ENCODE data around the gene SPEN. TPM values are rescaled to one million over a fixed set of nuclear protein-coding genes. Genes with fewer than 3 reads are reported as not detected.
A peak's percentile ranks its signal among the peaks of the same experiment; 100 is the strongest.

The SPEN gene
- polyA plus RNA-seq, 1 donor (not counting 4 experiments of a cell fraction or from before 2014, with no cell fraction given) = 8.9 TPM

DNA sequence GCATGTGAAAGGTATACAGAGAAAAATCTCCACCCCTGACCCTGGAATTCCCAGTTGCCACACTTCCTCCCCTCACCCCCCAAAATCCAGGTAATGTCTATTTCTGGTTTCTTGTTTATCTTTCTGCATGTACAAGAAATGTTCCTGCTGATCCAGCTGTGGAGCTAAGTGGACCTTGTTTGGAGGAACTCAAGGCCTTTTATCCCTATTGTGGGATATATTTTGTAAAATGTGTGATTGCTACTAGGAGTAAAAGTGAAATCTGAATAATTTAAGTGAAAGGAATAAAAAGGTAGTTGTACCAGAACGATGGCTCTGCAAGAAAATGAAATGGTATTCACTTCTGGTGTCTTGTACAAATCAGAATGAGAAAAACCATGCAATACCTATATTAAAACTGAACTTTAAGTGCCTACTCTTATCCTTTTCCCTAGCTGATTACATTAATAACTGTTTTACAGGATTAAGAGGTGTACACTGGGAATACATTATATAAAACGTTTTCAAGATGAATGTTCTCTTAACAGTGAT, 3.0 kb downstream of the SPEN start:
- FAIRE-seq (no peak), DNase-seq (ENCODE audit: low read depth, low spot score) (no peak)
- Histone ChIP-seq H2AFZ (ENCODE audit: control insufficient read depth, low read length) (no peak overlapping the region), H4K20me1 (ENCODE audit: control insufficient read depth, extremely low read depth, insufficient read depth, low read length) (no peaks in the 10 kb centered on the region), H3K4me3 (ENCODE audit: control insufficient read depth in 2 of 3, extremely low read depth in 1 of 3, insufficient read depth in 2 of 3, low read depth in 1 of 3, low read length in 3 of 3) (peak overlapping the region; percentile 62 to 93 (median 77)), H3K79me2 (ENCODE audit: control insufficient read depth, insufficient read depth, low read length) (peaks cover 83% of the 10 kb centered on the region), H3K4me2 (ENCODE audit: control insufficient read depth, extremely low read depth, insufficient read depth, low read depth, low read length) (peak overlapping the region; percentile 99), H3K27me3 (ENCODE audit: control insufficient read depth, extremely low read depth, insufficient read depth, low read length) (no peaks in the 10 kb centered on the region), H3K9me1 (ENCODE audit: control insufficient read depth, extremely low read depth, insufficient read depth, low read length) (no peaks in the 10 kb centered on the region), H3K9me3 (ENCODE audit: control insufficient read depth, low read depth, low read length) (no peaks in the 10 kb centered on the region), H3K36me3 (ENCODE audit: control insufficient read depth in 2 of 2, extremely low read depth in 1 of 2, insufficient read depth in 2 of 2, low read length in 2 of 2) (no peaks in the 10 kb centered on the region), H3K9ac (ENCODE audit: control insufficient read depth, extremely low read depth, insufficient read depth, low read length) (peak overlapping the region; percentile 99), H3K27ac (ENCODE audit: control insufficient read depth, insufficient read depth, low read length) (peak overlapping the region; percentile 95), H3K4me1 (ENCODE audit: control insufficient read depth, extremely low read depth, insufficient read depth, low read length) (peaks cover 26% of the 10 kb centered on the region)
- no peak for TF ChIP-seq EZH2 (IDR thresholded peaks at IDR 0.05; ENCODE audit: low read length)
- TF ChIP-seq, protein P1, sequence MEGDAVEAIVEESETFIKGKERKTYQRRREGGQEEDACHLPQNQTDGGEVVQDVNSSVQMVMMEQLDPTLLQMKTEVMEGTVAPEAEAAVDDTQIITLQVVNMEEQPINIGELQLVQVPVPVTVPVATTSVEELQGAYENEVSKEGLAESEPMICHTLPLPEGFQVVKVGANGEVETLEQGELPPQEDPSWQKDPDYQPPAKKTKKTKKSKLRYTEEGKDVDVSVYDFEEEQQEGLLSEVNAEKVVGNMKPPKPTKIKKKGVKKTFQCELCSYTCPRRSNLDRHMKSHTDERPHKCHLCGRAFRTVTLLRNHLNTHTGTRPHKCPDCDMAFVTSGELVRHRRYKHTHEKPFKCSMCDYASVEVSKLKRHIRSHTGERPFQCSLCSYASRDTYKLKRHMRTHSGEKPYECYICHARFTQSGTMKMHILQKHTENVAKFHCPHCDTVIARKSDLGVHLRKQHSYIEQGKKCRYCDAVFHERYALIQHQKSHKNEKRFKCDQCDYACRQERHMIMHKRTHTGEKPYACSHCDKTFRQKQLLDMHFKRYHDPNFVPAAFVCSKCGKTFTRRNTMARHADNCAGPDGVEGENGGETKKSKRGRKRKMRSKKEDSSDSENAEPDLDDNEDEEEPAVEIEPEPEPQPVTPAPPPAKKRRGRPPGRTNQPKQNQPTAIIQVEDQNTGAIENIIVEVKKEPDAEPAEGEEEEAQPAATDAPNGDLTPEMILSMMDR (optimal IDR thresholded peaks at IDR 0.05 in 1 of 3, IDR thresholded peaks at IDR 0.05 in 1 of 3, conservative IDR thresholded peaks at IDR 0.05 in 1 of 3; ENCODE audit: extremely low read depth in 1 of 3, insufficient read depth in 2 of 3, low read length in 3 of 3) = no peak
- dilution Hi-C loops (cut with MboI; ENCODE audit: extremely low pct_ligation_motif_present, low sequenced_read_pairs) = no loop called here

DNA sequence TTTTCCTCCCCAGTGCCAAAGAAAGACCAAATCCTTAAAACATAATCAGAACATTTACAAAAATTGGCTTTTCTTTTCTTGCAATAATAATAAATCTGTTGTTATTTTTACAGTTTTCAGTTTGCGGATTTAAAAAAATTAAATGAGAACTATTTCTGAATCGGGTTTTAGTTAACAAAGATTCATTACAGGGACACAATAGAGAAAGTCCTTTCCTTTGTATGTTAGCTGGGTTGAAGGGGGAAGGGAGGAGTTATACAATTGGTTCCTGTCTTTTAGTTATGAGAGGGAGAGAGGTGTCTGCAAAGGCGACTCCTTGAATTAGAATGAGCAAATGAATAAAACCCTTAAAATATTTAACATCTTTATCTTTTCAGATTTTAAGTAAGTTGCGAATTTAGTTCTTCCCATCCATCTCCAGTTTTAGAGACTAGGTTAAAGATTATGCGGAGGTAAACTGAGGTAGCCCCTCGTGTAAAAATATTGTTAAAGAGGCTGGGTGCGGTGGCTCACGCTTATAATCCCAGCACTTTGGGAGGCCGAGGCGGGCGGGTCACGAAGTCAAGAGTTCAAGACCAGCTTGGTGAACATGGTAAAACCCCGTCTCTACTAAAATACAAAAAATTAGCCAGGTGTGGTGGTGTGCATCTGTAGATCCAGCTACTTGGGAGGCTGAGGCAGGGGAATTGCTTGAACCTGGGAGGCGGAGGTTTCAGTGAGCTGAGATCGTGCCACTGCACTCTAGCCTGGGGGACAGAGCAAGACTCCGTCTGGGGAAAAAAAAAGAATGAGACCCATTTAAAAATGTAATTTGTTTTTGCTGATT, 3.9 kb downstream of the SPEN start:
- Histone ChIP-seq H3K4me1 (ENCODE audit: control insufficient read depth, extremely low read depth, insufficient read depth, low read length) (peaks cover 26% of the 10 kb centered on the region), H3K27me3 (ENCODE audit: control insufficient read depth, extremely low read depth, insufficient read depth, low read length) (no peaks in the 10 kb centered on the region), H3K9me1 (ENCODE audit: control insufficient read depth, extremely low read depth, insufficient read depth, low read length) (no peaks in the 10 kb centered on the region), H3K79me2 (ENCODE audit: control insufficient read depth, insufficient read depth, low read length) (peaks cover 92% of the 10 kb centered on the region), H3K4me3 (ENCODE audit: control insufficient read depth in 2 of 3, extremely low read depth in 1 of 3, insufficient read depth in 2 of 3, low read depth in 1 of 3, low read length in 3 of 3) (peak overlapping the region in 1 of 3 experiments; percentile 77), H3K9me3 (ENCODE audit: control insufficient read depth, low read depth, low read length) (no peaks in the 10 kb centered on the region), H3K9ac (ENCODE audit: control insufficient read depth, extremely low read depth, insufficient read depth, low read length) (peak overlapping the region; percentile 15), H2AFZ (ENCODE audit: control insufficient read depth, low read length) (no peak overlapping the region), H3K27ac (ENCODE audit: control insufficient read depth, insufficient read depth, low read length) (peak overlapping the region; percentile 95), H3K4me2 (ENCODE audit: control insufficient read depth, extremely low read depth, insufficient read depth, low read depth, low read length) (peak overlapping the region; percentile 99), H4K20me1 (ENCODE audit: control insufficient read depth, extremely low read depth, insufficient read depth, low read length) (no peaks in the 10 kb centered on the region), H3K36me3 (ENCODE audit: control insufficient read depth in 2 of 2, extremely low read depth in 1 of 2, insufficient read depth in 2 of 2, low read length in 2 of 2) (no peaks in the 10 kb centered on the region)
- TF ChIP-seq, protein P1 (optimal IDR thresholded peaks at IDR 0.05 in 1 of 3, IDR thresholded peaks at IDR 0.05 in 1 of 3, conservative IDR thresholded peaks at IDR 0.05 in 1 of 3; ENCODE audit: extremely low read depth in 1 of 3, insufficient read depth in 2 of 3, low read length in 3 of 3) = no peak
- no peak for TF ChIP-seq EZH2 (IDR thresholded peaks at IDR 0.05; ENCODE audit: low read length)
- dilution Hi-C loops (cut with MboI; ENCODE audit: extremely low pct_ligation_motif_present, low sequenced_read_pairs) = no loop called here
- no peak for DNase-seq (ENCODE audit: low read depth, low spot score)
- FAIRE-seq = no peak

Data from keratinocyte (primary cell).